DLD1 (cell line): Measurements from ENCODE around the gene AGT.

Experiments used
- in situ Hi-C: cut with HindIII; loops from 2 replicates; pipeline ENCODE4 v1.10.0; 2017; ENCODE audit warnings: low sequenced_read_pairs

AGT gene

GRCh38 chr1:230713915-230714764 is at the start of gene AGT:
TSS of gene AGT (minus strand) at chr1:230714122. CDS start at chr1:230710823, 3,299 bp downstream.
- in situ Hi-C loops: no loop called here

- in situ Hi-C loops: no loop called here
Observed at GRCh38 chr1:230761443-230762167, 47.7 kb upstream of the AGT start.

- in situ Hi-C loops: no loop called here
Observed at GRCh38 chr1:230760360-230760827, 46.5 kb upstream of the AGT start.

GRCh38 chr1:230759369-230760065 is 45.6 kb upstream of the AGT start:
- in situ Hi-C loops: no loop called here

GRCh38 chr1:230758709-230759368 is 44.9 kb upstream of the AGT start:
- in situ Hi-C loops: no loop called here

- in situ Hi-C loops: no loop called here
Observed at GRCh38 chr1:230757856-230758708, 44.2 kb upstream of the AGT start.

GRCh38 chr1:230754796-230755195 is 40.9 kb upstream of the AGT start:
- in situ Hi-C loops: no loop called here

- in situ Hi-C loops: no loop called here
Observed at GRCh38 chr1:230753586-230754251, 39.8 kb upstream of the AGT start.

GRCh38 chr1:230753191-230753585 is 39.3 kb upstream of the AGT start:
- in situ Hi-C loops: no loop called here

- in situ Hi-C loops: no loop called here
Observed at GRCh38 chr1:230752407-230752806, 38.5 kb upstream of the AGT start.

- in situ Hi-C loops: no loop called here
Observed at GRCh38 chr1:230750986-230751625, 37.2 kb upstream of the AGT start.

- in situ Hi-C loops: no loop called here
Observed at GRCh38 chr1:230750576-230750975, 36.7 kb upstream of the AGT start.

- in situ Hi-C loops: no loop called here
Observed at GRCh38 chr1:230749635-230750034, 35.7 kb upstream of the AGT start.

- in situ Hi-C loops: no loop called here
Observed at GRCh38 chr1:230749150-230749549, 35.2 kb upstream of the AGT start.

- in situ Hi-C loops: no loop called here
Observed at GRCh38 chr1:230747890-230748800, 34.2 kb upstream of the AGT start.

- in situ Hi-C loops: no loop called here
Observed at GRCh38 chr1:230747127-230747730, 33.3 kb upstream of the AGT start, which contains the start of gene CAPN9. TSS of gene CAPN9 (plus strand) at chr1:230747388. CDS start at chr1:230747497, 109 bp downstream.

- in situ Hi-C loops: no loop called here
Observed at GRCh38 chr1:230746617-230747016, 32.7 kb upstream of the AGT start.
